Calu3 (cell line): Measurements from ENCODE around the gene CREM. TPM values are rescaled to one million over a fixed set of nuclear protein-coding genes. Genes with fewer than 3 reads are reported as not detected.

Experiments
- BruUV-seq: library from RNA; stranded (reverse); fragments of 400-500 nt; replicated peaks from 2 replicates; lab custom pipeline; 2021; lab: Mats Ljungman, UMichigan
- CTCF ChIA-PET: fragments of 300-600 bp; sonication (Branson Sonifier 250); formaldehyde crosslinking; loops from one replicate; lab custom pipeline; 2022; ENCODE audit warnings: antibody characterized with exemption; lab: Charles Lee
- DNase-seq: peaks from one replicate; pipeline ENCODE4 v3.0.0; 2022
- H3K27ac Mint-ChIP-seq: one replicate; pipeline ENCODE4 v1.8.0; 2022; ENCODE audit warnings: mixed read lengths; ENCODE audit not compliant: unreplicated experiment
- H3K27me3 Mint-ChIP-seq: one replicate; pipeline ENCODE4 v1.8.0; 2022; ENCODE audit warnings: mixed read lengths; ENCODE audit not compliant: unreplicated experiment
- H3K36me3 Mint-ChIP-seq: one replicate; pipeline ENCODE4 v1.8.0; 2022; ENCODE audit warnings: mild to moderate bottlenecking, moderate library complexity, mixed read lengths; ENCODE audit not compliant: insufficient read depth, unreplicated experiment
- H3K4me1 Mint-ChIP-seq: one replicate; pipeline ENCODE4 v1.8.0; 2022; ENCODE audit warnings: mild to moderate bottlenecking, low read depth, mixed read lengths; ENCODE audit not compliant: unreplicated experiment
- H3K4me3 Mint-ChIP-seq: one replicate; pipeline ENCODE4 v1.8.0; 2022; ENCODE audit warnings: mild to moderate bottlenecking, low read depth, moderate library complexity, mixed read lengths; ENCODE audit not compliant: unreplicated experiment
- H3K9me3 Mint-ChIP-seq: one replicate; pipeline ENCODE4 v1.8.0; 2022; ENCODE audit warnings: low read depth, mixed read lengths; ENCODE audit not compliant: unreplicated experiment
- intact Hi-C: fragments of 100-400 bp; cut with micrococcal nuclease; formaldehyde crosslinking; loops from one replicate; pipeline ENCODE4 v1.10.0; 2022; ENCODE audit not compliant: unreplicated experiment
- total RNA-seq: library from RNA; stranded (reverse); gene quantifications from 2 replicates; pipeline ENCODE4 v1.2.3, GENCODE V29; 2022
- TF ChIP-seq, protein P1 (sequence below): fragments of 200-600 bp; IDR thresholded peaks from one replicate; pipeline ENCODE4 v1.8.0; 2022; ENCODE audit warnings: antibody characterized with exemption; ENCODE audit not compliant: unreplicated experiment

Gene CREM
- total RNA-seq, 1 experiment from 2014 or later: 20.3 TPM

DNA sequence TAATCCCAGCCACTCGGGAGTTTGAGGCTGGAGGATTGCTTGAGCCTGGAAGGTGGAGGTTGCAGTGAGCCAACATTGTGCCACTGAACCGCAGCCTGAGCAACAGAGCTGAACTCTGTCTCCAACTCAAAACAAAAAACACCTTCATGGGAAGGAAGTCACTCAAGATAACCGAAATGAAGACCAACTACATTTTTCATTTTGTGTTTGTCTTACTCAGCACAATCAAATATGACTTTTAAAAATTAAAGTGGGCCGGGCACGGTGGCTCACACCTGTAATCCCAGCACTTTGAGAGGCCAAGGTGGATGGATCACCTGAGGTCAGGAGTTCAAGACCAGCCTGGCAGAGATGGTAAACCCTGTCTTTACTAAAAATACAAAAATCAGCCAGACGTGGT lies 40.0 kb downstream of the CREM start:
- Mint-ChIP-seq H3K9me3 (no peaks in the 10 kb centered on the region), H3K36me3 (no peaks in the 10 kb centered on the region), H3K4me1 (no peaks in the 10 kb centered on the region), H3K27ac (no peak overlapping the region), H3K4me3 (no peak overlapping the region), H3K27me3 (no peaks in the 10 kb centered on the region)
- TF ChIP-seq, protein P1, sequence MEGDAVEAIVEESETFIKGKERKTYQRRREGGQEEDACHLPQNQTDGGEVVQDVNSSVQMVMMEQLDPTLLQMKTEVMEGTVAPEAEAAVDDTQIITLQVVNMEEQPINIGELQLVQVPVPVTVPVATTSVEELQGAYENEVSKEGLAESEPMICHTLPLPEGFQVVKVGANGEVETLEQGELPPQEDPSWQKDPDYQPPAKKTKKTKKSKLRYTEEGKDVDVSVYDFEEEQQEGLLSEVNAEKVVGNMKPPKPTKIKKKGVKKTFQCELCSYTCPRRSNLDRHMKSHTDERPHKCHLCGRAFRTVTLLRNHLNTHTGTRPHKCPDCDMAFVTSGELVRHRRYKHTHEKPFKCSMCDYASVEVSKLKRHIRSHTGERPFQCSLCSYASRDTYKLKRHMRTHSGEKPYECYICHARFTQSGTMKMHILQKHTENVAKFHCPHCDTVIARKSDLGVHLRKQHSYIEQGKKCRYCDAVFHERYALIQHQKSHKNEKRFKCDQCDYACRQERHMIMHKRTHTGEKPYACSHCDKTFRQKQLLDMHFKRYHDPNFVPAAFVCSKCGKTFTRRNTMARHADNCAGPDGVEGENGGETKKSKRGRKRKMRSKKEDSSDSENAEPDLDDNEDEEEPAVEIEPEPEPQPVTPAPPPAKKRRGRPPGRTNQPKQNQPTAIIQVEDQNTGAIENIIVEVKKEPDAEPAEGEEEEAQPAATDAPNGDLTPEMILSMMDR: no peak
- CTCF ChIA-PET: no interaction called here
- intact Hi-C loops: no loop called here
- BruUV-seq: no TSS peak
- DNase-seq: no peak

GRCh38 chr10:35167342-35167741 lies 40.7 kb downstream of the CREM start:
- H3K27me3 Mint-ChIP-seq: no peaks in the 10 kb centered on the region
- no TSS peak for BruUV-seq
- DNase-seq: no peak
- H3K4me1 Mint-ChIP-seq: no peaks in the 10 kb centered on the region
- no peak overlapping the region for H3K27ac Mint-ChIP-seq
- CTCF ChIA-PET: no interaction called here
- TF ChIP-seq, protein P1: no peak
- intact Hi-C loops: no loop called here
- no peaks in the 10 kb centered on the region for H3K36me3 Mint-ChIP-seq
- H3K4me3 Mint-ChIP-seq: no peak overlapping the region
- no peaks in the 10 kb centered on the region for H3K9me3 Mint-ChIP-seq

DNA sequence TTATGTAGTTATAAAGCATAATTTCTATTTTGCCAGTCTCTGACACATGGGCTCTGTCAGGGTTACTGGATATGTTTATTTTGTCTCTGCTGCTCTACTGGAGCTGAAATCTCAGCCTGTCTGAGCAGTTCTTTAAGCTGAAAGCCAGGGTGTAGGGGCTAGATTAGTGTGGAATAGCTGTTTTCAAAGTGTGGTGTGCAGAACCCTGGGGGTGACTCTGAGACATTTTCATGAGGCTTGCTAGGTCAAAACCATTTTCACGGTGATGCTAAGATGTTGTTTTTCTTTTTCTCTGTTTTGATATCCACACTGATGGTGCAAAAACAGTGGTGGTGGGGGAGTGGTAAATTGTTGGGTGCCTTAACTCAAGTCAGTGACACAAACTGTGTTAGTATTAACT lies 45.5 kb downstream of the CREM start:
- H3K36me3 Mint-ChIP-seq: no peaks in the 10 kb centered on the region

GRCh38 chr10:35172574-35172973 lies 45.9 kb downstream of the CREM start:
- Mint-ChIP-seq H3K4me3 (no peak overlapping the region), H3K4me1 (no peaks in the 10 kb centered on the region), H3K36me3 (no peaks in the 10 kb centered on the region), H3K27ac (no peak overlapping the region), H3K9me3 (no peaks in the 10 kb centered on the region), H3K27me3 (no peaks in the 10 kb centered on the region)
- intact Hi-C loops: no loop called here
- TF ChIP-seq, protein P1: no peak
- CTCF ChIA-PET: no interaction called here
- no TSS peak for BruUV-seq
- no peak for DNase-seq

More for the DNA sequence above, 45.5 kb downstream of the CREM start:
- intact Hi-C loops: no loop called here
- no peak for DNase-seq
- BruUV-seq: no TSS peak
- TF ChIP-seq, protein P1: no peak
- H3K9me3 Mint-ChIP-seq: no peaks in the 10 kb centered on the region
- CTCF ChIA-PET: no interaction called here
- H3K4me3 Mint-ChIP-seq: no peak overlapping the region
- no peaks in the 10 kb centered on the region for H3K4me1 Mint-ChIP-seq
- H3K27ac Mint-ChIP-seq: no peak overlapping the region
- H3K27me3 Mint-ChIP-seq: no peaks in the 10 kb centered on the region
